Right atrium auricular region (tissue), 2 donors: ENCODE data around the gene ASTN2. TPM values are rescaled to one million over a fixed set of nuclear protein-coding genes. Genes with fewer than 3 reads are reported as not detected.

ENCODE experiments used
- DNase-seq: peaks from one replicate; pipeline ENCODE4 v3.0.0-alpha.2; 2019; ENCODE audit warnings: low spot score
- H3K27ac ChIP-seq, 2 donors: fragments of 200-600 bp; sonication (generic); 1 replicate in 1 of 2; 2 replicates in 1 of 2; pipeline ENCODE4 v1.5.1; 2016 to 2019
- H3K27me3 ChIP-seq, 2 donors: fragments of 200-600 bp; sonication (generic); one replicate each; pipeline versions ENCODE4 v1.5.1 to v1.6.0; 2017 to 2019
- H3K36me3 ChIP-seq: fragments of 200-600 bp; sonication (generic); one replicate; pipeline ENCODE4 v1.5.1; 2016
- H3K4me1 ChIP-seq, 2 donors: fragments of 200-600 bp; sonication (generic); one replicate each; pipeline versions ENCODE4 v1.5.1 to v1.6.0; 2017 to 2019
- H3K4me3 ChIP-seq, 2 donors: fragments of 200-600 bp; sonication (generic); 1 replicate in 1 of 2; 2 replicates in 1 of 2; pipeline ENCODE4 v1.5.1; 2017 to 2019; ENCODE audit warnings: mild to moderate bottlenecking in 1 of 2, moderate library complexity in 1 of 2
- H3K9me3 ChIP-seq, 2 donors: fragments of 200-600 bp; sonication (generic); one replicate each; pipeline ENCODE4 v1.5.1; 2019
- total RNA-seq, 2 donors: library from RNA; depleted of rRNA; stranded (reverse); fragments of >200 nt; gene quantifications; one replicate each; pipeline ENCODE4 v1.1.0, GENCODE V29; 2016
- TF ChIP-seq, protein P1 (sequence below), 2 donors: fragments of 200-600 bp; sonication (generic); IDR thresholded peaks; one replicate each; pipeline ENCODE4 v1.5.1; 2019; ENCODE audit warnings: antibody characterized with exemption in 2 of 2

The ASTN2 gene
- total RNA-seq, 2 donors from 2014 or later: 11.1 to 32.2 TPM

DNA sequence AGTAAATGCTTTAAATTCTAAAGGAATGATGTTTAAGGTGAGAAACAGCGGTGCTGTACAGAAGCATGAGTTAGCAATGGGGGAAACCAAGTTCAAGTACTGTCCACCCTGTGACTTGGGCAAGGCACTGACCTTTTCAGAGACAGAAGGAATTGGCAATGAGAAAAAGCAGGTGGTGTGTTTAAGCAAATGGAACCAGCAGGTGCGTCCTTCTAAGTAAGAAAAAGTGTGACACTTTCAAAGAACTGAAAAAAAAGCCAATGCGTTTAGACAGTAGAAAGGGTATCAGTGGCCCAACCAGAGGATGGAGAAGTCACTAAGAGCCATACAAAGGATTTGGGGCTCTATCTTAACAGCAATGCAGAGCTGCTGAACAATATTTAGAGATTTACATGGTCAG, 1010.6 kb downstream of the ASTN2 start:
- Histone ChIP-seq H3K4me3 (no peak overlapping the region), H3K4me1 (no peaks in the 10 kb centered on the region), H3K27me3 (no peaks in the 10 kb centered on the region), H3K36me3 (no peaks in the 10 kb centered on the region), H3K9me3 (no peaks in the 10 kb centered on the region), H3K27ac (no peak overlapping the region)
- no peak for DNase-seq
- TF ChIP-seq, protein P1, sequence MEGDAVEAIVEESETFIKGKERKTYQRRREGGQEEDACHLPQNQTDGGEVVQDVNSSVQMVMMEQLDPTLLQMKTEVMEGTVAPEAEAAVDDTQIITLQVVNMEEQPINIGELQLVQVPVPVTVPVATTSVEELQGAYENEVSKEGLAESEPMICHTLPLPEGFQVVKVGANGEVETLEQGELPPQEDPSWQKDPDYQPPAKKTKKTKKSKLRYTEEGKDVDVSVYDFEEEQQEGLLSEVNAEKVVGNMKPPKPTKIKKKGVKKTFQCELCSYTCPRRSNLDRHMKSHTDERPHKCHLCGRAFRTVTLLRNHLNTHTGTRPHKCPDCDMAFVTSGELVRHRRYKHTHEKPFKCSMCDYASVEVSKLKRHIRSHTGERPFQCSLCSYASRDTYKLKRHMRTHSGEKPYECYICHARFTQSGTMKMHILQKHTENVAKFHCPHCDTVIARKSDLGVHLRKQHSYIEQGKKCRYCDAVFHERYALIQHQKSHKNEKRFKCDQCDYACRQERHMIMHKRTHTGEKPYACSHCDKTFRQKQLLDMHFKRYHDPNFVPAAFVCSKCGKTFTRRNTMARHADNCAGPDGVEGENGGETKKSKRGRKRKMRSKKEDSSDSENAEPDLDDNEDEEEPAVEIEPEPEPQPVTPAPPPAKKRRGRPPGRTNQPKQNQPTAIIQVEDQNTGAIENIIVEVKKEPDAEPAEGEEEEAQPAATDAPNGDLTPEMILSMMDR (IDR thresholded peaks at IDR 0.05): no peak

DNA sequence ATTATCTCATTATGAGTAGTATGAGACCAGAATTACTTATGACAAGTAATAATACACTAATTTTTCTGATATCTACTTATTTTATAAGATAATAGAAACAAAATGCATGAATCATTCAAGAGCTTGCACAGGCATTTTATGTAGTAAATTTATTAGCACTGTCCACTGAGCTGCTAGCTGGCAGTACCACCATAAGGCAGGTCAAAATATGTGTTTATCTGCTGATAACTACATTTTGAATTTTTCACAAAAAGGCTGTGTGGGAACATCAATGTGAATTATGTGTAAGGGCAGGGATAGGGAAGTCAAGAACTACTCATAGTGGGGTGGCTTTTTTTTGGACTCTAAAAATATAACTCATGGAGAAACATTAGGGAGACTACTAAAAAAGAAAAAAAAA, 1011.7 kb downstream of the ASTN2 start:
- H3K36me3 ChIP-seq: no peaks in the 10 kb centered on the region
- no peak overlapping the region for H3K27ac ChIP-seq
- TF ChIP-seq, protein P1 (IDR thresholded peaks at IDR 0.05): no peak
- no peaks in the 10 kb centered on the region for H3K27me3 ChIP-seq
- no peaks in the 10 kb centered on the region for H3K4me1 ChIP-seq
- no peak overlapping the region for H3K4me3 ChIP-seq
- no peak for DNase-seq
- H3K9me3 ChIP-seq: no peaks in the 10 kb centered on the region

DNA sequence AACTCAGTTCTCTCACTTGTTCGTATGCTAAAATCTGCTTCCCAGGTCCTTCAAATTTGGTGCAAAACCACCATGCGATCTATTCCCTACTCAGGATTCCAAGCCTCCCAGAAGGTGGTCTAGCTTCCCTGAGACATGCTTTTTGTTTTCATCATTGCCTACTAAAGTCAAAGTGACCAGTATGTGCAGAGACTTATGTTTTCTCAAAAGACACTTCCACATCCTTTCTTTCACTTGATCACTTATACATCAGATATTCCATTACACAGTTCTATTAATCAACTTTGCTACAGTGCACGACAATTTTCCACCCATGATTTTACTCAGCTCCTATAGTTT, 1019.2 kb downstream of the ASTN2 start:
- Histone ChIP-seq H3K4me3 (no peak overlapping the region), H3K9me3 (no peaks in the 10 kb centered on the region), H3K27me3 (no peaks in the 10 kb centered on the region), H3K4me1 (no peaks in the 10 kb centered on the region), H3K36me3 (peaks cover 10% of the 10 kb centered on the region), H3K27ac (no peak overlapping the region)
- TF ChIP-seq, protein P1 (IDR thresholded peaks at IDR 0.05): no peak
- DNase-seq: no peak

DNA sequence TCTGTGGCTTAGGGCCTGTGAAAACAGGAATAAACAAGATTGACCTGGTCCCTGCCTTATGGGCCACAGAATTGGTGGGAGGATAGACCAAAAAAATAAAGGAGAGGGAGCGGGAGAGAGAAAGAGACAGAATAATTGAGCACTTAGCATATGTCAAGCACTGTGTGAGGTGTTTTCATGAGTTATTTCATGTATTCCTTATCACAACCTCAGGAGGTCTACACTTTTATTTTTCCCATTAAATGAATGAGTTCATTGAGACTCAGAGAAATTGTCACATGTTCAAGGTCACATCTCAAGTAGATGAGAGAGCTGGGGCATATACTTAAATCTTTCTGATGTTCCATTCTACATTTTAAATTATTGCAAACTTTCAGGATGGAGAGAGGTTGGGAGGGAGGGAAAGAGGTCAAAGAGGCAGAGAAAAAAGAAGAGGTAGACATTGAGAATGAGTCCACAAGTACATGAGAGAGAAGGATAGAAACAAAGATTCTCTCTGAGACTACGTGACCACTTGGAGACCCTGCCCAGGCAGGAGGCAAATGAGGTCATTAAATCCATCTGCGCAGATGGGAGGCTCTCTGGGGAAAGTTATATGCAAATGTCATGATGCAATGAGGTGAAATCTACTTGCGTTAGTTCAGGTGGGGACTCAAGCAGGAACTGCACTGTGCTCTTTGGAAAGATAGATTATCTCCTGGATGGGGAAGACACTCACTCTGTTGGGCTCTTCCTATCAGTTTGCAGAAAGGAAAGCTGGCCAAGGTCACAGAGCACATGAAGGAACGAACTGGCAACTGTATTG, 1019.8 kb downstream of the ASTN2 start:
- H3K4me1 ChIP-seq: no peaks in the 10 kb centered on the region
- TF ChIP-seq, protein P1 (IDR thresholded peaks at IDR 0.05): no peak
- no peak for DNase-seq
- no peak overlapping the region for H3K4me3 ChIP-seq
- no peaks in the 10 kb centered on the region for H3K9me3 ChIP-seq
- no peak overlapping the region for H3K27ac ChIP-seq
- H3K36me3 ChIP-seq: peaks cover 10% of the 10 kb centered on the region
- H3K27me3 ChIP-seq: no peaks in the 10 kb centered on the region

DNA sequence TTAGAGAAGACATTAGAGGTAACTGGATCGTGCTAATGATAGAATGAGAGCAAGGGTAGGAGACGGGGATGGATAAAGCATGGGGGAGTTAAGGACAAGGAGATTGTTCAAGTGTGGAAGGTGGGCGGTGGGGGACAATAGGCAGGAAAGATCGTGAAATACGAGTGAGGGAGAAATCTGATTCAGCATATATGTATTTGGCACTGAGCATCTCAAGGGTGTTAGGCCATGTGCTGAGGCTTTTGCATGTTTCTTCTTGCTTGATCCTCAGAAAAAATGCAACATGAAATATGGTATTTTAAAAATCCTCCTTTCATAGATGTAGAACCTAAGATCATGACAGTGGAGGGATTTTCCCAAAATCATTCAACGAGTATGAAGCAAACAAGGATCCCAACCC, 1020.8 kb downstream of the ASTN2 start:
- Histone ChIP-seq H3K27me3 (no peaks in the 10 kb centered on the region), H3K9me3 (no peaks in the 10 kb centered on the region), H3K4me3 (no peak overlapping the region), H3K4me1 (no peaks in the 10 kb centered on the region), H3K27ac (no peak overlapping the region), H3K36me3 (peaks cover 10% of the 10 kb centered on the region)
- TF ChIP-seq, protein P1 (IDR thresholded peaks at IDR 0.05): no peak
- DNase-seq: no peak

DNA sequence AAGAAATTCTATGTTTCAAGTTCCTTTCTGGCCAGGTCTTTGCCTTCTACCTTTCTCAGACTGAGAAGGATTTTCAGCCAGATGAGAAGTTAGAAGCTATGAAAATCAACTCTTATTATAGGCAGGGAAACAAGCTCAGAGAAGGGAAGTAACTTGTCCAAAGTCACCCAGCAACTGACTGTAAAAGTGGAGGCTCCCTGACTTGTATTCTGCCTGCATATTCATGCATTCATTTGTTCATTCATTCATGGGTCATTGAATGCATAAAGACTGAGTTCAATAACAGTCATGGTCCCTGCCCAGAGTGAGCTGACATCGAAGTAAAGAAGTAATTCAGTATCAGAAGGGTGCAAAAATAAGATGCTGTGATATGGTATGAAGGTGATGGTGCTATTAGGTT, 1021.7 kb downstream of the ASTN2 start:
- Histone ChIP-seq H3K4me1 (no peaks in the 10 kb centered on the region), H3K4me3 (no peak overlapping the region), H3K27me3 (no peaks in the 10 kb centered on the region), H3K27ac (no peak overlapping the region), H3K36me3 (peaks cover 10% of the 10 kb centered on the region), H3K9me3 (no peaks in the 10 kb centered on the region)
- TF ChIP-seq, protein P1 (IDR thresholded peaks at IDR 0.05): no peak
- DNase-seq: no peak
